ENCODE data around the gene FBN1.

The FBN1 gene

DNA sequence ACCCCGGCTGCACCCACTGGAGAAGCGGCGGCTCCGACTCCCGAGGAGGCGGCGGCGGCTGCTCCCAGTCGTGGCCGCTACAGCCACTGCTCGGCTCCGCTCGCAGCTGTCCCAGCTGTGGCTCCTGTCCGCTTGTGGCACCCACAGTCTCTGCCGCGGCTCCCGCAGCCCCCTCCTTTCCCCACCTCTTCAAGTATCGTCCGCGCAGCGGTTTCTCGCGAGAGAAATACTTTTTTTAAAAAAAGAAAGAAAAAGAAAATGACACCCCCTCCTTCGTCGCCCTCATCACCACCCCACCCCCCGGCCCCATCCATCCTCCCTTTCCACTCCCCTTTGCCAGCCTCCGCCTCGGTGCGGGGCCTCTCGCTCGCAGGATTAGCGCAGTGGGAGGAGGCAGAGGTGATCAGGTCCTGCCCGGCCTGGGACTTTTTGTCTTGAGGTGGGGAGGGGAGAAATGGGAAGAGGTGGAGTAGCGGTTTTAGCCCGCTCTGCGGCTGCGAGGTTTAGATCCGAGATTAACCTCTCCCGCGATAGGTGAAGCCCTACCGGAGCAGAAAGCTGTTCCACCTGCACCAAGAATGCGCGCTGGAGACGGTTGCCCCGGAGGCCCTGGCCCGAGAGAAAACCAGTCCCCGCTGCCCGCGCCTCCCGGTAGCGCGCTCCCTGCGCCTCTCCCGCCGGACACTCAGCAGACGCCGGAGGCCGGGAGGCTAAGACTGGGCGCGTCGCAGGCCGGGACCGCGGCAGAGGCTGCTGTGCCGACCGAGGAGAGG, at the start of gene FBN1:
FBN1 (minus strand) TSS at position 152 of the 773 bp plus-strand sequence. CDS start 940 bp downstream, outside the sequence.
- DNase-seq, result no peak

DNA sequence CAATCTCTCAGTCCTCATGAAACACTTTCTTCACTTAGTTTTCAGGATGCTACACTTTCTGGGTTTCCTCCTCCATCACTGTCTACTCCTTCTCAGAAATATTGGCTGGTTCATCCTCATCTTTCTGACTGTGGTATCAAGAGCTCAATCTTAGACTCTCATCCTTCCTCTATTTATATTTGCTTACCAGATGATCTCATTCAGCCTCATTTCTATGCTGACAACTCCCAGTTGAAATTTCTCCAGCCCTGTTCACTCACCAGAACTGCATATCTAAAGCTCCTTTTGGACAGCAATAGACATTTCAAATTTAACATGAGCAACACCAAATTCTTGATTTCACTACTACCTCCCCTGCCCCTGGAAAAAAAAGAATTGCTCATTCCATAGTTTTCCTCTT, 48.0 kb upstream of the FBN1 start:
- DNase-seq, result no peak

DNA sequence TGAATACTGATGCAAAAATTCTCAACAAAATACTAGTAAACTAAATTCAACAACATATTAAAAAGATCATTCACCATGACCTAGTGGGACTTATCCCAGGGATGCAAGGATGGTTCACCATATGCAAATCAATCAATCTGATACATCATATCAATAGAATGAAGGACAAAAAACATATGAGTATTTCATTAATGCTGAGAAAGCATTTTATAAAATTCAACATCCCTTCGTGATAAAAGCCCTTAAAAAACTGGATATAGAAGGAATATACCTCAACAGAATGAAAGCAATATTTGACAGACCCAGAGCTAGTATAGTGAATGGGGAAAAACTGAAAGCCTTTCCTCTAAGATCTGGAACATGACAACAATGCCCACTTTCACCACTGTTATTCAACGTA, 43.0 kb upstream of the FBN1 start:
- no peak for DNase-seq

GRCh38 chr15:48683991-48684765, 38.7 kb upstream of the FBN1 start:
- DNase-seq, result no peak

DNA sequence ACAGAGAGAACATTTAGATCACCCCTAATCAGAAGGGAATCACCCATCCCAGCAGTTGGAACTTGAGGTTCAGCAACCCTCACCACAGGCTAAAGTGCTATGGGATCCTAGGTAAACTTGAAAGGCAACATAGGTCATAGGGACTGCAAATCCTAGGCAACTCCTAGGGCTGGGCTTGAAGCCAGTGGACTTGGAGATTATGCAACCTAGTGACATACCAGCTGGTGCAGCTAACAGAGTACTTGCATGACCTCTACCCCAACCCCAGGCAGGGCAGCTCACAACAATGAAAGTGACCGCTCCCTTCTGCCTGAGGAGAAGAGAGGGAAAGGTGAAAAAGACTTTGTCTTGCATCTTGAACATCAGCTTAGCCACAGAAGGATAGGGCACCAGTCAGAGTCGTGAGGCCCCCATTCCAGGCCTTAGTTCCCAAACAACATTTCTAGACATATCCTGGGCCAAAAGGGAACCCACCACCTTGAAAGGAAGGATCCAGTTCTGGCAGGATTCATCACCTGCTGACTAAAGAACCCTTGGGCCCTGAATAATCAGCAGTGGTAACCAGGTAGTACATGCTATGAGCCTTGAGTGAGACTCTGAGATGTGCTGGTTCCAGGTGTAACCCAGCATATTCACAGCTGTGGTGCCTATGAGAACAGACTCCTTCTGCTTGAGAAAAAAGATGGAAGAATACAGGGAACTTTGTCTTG, 37.6 kb upstream of the FBN1 start:
- no peak for DNase-seq

DNA sequence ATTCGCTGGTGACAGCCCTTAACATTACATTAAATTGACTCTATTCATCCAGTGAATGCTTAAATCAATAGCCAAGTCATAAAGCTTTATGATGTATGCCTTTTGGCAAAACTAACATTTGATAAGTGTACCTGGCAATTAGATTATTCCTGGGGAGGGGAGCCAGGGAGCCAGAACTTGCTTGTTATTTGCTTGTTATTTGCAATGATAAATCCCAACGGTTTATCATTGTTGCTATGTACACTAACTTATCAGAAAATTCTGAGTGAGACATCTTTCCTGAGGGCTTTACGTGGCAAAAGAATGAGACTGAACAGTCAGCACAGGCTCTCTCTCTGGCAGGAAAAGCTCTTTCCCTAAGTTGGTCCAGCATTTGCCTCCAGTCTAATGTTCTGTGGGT, 35.8 kb upstream of the FBN1 start:
- DNase-seq, result no peak

DNA sequence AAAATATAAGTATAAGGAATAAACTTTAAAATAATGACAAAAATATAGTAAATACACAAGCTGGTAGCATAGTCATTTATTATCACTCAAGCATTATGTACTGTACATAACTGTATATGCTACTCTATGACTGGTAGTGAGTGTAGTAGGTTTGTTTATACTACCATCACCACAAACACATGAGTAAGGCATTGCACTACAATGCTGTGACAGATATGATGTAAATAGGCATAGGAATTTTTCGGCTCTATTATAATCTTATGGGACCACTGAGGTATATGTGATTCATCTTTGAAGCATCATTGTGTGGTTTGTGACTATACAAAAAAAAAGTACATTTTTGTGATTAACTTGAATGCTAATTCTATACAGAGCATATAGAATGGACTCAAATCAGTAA, 35.3 kb upstream of the FBN1 start:
- no peak for DNase-seq

GRCh38 chr15:48679952-48680351, 34.4 kb upstream of the FBN1 start:
- no peak for DNase-seq

- DNase-seq, result no peak
Measured at GRCh38 chr15:48678851-48679250, 33.3 kb upstream of the FBN1 start.

DNA sequence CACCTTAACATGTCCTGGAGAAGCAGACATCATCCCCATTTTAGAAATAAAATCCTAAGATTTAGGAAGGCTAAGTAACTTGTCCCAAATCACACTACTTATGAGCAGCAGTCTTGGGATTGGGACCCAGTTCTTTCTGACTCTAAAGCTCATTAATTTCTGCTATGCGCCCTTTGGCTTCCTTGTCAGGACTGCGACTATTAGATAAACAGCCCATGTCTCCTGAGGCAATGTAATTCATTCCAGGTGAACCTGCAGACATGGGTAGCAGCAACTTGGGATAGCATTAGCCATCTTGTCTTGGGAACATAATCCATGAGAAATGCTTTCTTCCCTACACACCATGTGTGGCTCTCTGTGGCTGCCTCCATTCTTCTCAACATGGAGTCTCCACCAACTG, 32.3 kb upstream of the FBN1 start:
- DNase-seq, result no peak

GRCh38 chr15:48675436-48675835, 29.9 kb upstream of the FBN1 start:
- no peak for DNase-seq

- no peak for DNase-seq
Measured at GRCh38 chr15:48674876-48675275, 29.4 kb upstream of the FBN1 start.

- no peak for DNase-seq
Measured at GRCh38 chr15:48672206-48672605, 26.7 kb upstream of the FBN1 start.

DNA sequence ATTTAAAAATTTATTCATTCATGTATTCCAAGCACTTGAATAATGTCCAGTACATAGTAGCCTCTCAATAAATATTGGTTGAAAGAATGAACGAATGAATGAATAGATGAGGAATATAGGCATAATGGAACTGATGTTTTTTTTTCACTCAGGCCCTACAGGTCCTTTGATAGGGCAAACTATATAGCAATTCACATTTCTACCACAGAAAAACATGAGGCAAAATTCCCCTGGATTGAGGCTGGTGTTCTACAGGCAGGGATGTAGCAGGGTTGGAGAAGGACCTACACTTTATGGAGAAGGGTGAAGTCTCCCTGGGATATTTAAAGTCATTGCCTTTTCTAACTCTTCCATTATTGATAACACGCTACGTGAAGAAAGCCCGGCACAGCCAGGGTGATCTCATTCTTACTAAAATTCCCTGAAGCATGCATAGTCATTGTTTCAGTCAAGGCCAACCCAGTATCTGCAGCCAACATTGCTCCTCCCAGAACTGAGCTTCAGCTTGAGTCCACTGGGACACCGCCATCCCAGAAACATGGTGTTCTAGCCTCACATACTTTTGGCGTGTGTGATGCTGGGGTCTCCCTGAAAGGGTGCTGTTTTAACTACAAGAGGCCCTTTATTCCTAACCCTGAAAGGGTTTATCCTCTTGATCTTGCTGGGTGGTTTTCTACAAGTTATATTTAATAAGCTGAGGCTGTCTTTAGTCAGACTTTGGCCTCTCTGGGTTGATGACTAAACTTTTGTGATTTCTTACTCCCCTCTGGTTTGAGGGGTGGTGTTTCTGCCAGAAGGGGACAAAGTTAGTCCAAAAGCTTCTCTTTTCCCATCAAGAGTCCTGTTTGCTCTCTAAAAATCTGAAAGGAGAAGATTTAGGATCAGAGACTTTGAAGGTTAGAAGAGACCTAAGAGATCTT, 25.9 kb upstream of the FBN1 start:
- no peak for DNase-seq

DNA sequence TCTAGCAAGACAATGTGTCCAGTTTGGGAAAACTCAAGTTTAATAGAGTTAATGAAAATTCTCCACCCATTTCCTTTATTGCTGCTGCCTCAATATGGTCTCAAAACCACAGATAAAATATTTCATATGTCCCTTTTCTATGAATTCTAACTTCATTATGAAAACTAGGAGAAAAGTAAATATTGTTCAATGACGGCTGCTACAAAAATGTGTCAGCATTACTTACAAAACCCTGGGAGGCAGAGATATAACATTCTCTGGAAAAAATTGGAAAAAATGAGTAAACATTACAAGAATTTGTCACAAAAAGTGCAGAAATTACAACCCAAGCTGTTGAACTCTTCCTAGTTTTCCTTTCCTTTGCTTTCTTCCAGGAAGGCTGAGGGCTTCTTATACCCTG, 22.2 kb upstream of the FBN1 start:
- no peak for DNase-seq

DNA sequence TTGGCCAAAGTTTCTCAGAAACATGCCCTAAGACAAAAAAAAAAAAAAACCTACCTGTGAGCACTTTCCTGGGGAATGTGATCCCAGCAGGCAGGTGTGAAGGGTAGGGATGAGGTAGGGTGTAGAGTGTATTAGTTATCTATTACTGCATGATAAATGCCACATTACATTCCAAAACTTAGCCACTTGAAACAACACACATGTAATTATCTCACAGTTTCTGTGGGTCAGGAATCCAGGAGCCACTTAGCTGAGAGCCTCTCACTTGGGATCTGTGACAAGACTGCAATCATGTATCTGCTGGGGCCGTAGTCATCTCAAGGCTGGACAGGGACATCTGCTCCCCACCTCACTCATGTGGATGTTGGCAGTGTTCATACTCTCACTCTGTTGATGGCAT, 18.9 kb upstream of the FBN1 start:
- no peak for DNase-seq

GRCh38 chr15:48657950-48658591, 12.6 kb upstream of the FBN1 start:
- DNase-seq, result no peak

- no peak for DNase-seq
Measured at GRCh38 chr15:48654801-48655200, 9.3 kb upstream of the FBN1 start.

DNA sequence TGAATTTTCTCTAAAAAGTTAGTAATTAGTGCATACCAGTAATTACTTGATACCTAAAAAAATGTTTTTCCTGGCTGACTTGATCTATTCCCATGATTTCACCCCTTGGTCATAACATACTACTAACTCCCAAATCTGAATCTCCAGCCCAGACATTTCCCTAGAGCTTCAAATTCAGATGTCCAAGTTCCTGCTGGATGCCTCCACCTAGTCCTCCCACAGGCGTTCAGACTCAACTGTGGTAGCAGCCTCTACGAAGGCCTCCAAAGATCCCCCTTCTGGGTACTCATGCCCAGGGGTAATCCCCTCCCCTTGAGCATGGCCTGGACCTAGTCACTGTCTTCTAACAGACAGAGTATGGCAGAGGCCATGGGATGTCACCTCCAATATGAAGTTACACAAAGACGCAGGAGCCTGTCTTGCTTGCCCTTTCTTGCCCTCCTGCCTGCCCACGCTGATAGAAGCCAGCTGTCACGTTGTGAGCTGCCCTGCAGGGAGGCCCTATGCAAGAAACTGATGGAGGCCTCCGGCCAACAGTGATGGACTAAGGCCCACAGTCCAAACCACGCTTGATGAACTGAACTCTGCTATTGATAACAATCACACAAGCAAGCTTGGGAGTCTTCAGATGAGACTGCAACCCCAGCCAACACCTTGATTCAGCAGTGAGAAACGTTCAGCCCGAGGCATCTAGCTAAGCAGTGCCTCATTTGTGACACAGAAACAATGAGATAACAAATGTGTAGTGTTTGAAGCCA, 8.6 kb upstream of the FBN1 start:
- DNase-seq, result no peak

- no peak for DNase-seq
Measured at GRCh38 chr15:48653216-48653615, 7.7 kb upstream of the FBN1 start.

- DNase-seq, result no peak
Measured at GRCh38 chr15:48652510-48653076, 7.1 kb upstream of the FBN1 start.
